ENCODE measurements around the gene ABCD3.

The ABCD3 gene

DNA sequence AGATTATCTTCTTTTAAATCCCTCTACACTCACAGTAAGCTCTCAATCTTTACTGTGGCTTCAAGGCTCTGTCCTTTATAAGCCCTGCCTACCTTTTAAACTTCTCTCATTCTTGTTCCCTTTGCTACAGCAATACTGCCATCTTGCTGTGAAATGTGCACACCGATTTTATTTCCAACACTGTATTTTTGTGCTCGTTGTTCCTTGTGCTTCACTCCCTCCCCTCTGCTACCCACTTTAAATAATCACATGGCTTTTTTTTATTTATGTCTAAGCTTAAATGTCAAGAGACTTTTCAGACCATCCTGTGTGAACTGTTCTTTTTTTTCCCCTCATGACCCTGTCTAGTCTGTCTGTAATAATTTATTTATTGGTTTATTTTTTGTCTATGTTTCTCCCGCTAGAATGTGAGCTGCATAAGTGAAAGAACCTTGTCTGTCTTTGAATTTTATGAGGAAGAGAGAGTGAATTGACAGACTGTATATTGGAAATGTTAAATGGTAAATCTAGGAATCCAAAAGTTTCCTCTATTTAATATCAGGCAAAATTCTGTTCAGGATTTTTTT lies 45.7 kb downstream of the ABCD3 start:
- no peak overlapping the region for H3K4me2 ChIP-seq (ENCODE audit: low read length)
- H3K4me1 ChIP-seq (ENCODE audit: control insufficient read depth, insufficient read depth, low read length): peaks cover 4% of the 10 kb centered on the region
- H3K36me3 ChIP-seq (ENCODE audit: insufficient read depth, low read length): peaks cover 7% of the 10 kb centered on the region
- H3K9me3 ChIP-seq (replicated peaks; ENCODE audit: low read length): no peaks in the 10 kb centered on the region
- H3K4me3 ChIP-seq (ENCODE audit: low read length): no peak overlapping the region
- no peak overlapping the region for H3K9ac ChIP-seq (ENCODE audit: low read depth, low read length)
- no peaks in the 10 kb centered on the region for H3K27me3 ChIP-seq (ENCODE audit: control insufficient read depth, insufficient read depth, low read length)

DNA sequence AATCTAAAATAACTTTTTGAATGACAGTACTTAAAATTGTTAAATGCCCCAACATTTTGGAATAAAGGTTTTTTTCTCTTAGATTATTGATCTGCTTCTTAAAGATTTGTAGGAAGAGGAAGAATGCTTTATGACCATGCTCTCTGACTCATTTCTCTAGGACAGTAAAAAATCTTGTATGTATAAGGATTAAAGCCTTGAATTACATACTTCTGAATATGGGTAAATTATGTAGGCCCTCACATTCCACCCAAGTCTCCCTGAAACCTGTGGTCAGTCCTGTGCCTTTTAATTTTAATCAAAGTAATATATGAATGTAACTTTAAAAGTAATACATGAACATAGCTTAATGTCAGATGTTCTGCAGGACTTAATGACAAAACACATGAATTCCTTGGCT lies 50.5 kb downstream of the ABCD3 start:
- Histone ChIP-seq H3K4me2 (ENCODE audit: low read length) (no peak overlapping the region), H3K4me3 (ENCODE audit: low read length) (no peak overlapping the region), H3K9me3 (replicated peaks; ENCODE audit: low read length) (no peaks in the 10 kb centered on the region), H3K36me3 (ENCODE audit: insufficient read depth, low read length) (peaks cover 3% of the 10 kb centered on the region), H3K9ac (ENCODE audit: low read depth, low read length) (no peak overlapping the region), H3K4me1 (ENCODE audit: control insufficient read depth, insufficient read depth, low read length) (peaks cover 6% of the 10 kb centered on the region), H3K27me3 (ENCODE audit: control insufficient read depth, insufficient read depth, low read length) (no peaks in the 10 kb centered on the region)

DNA sequence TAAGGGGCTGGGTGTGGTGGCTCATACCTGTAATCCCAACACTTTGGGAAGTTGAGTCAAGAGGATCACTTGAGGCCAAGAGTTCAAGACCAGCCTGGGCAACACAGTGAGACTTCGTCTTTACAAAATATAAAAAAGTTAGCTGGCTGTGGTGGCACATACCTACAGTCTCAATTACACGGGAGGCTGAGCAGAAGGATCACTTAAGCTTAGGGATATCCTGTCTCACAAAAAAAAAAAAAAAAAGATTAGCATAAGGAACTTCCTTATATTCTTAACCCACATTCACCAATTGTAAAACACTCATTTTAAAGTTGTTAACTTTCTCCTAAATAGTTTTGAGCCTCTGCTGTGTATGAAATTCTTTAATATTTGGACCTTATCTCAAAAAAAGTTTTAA lies 53.1 kb downstream of the ABCD3 start:
- Histone ChIP-seq H3K4me1 (ENCODE audit: control insufficient read depth, insufficient read depth, low read length) (peaks cover 6% of the 10 kb centered on the region), H3K4me2 (ENCODE audit: low read length) (no peak overlapping the region), H3K4me3 (ENCODE audit: low read length) (no peak overlapping the region), H3K9me3 (replicated peaks; ENCODE audit: low read length) (no peaks in the 10 kb centered on the region), H3K27me3 (ENCODE audit: control insufficient read depth, insufficient read depth, low read length) (no peaks in the 10 kb centered on the region), H3K36me3 (ENCODE audit: insufficient read depth, low read length) (peaks cover 8% of the 10 kb centered on the region), H3K9ac (ENCODE audit: low read depth, low read length) (no peak overlapping the region)

DNA sequence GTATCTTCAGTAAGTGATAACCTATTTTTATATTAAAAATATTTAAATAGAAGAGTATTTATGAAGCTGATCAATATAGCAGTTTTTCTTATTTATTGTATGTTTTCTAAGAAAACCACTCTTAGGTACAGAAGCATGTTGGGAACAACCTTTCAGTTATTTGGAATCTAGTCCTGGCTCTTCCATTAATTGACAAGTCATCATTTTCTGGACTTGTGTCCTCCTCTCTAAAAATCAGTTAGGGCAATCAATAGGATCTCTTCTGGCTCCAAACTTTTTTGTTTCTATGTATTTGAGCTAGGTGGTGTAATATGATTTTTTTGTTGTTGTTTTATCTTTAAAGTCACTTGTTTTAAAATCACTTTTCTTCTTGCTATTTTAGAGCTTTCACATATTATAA lies 57.0 kb downstream of the ABCD3 start:
- H3K4me3 ChIP-seq (ENCODE audit: low read length): no peak overlapping the region
- no peaks in the 10 kb centered on the region for H3K9me3 ChIP-seq (replicated peaks; ENCODE audit: low read length)
- H3K4me2 ChIP-seq (ENCODE audit: low read length): no peak overlapping the region
- peaks cover 8% of the 10 kb centered on the region for H3K36me3 ChIP-seq (ENCODE audit: insufficient read depth, low read length)
- no peaks in the 10 kb centered on the region for H3K27me3 ChIP-seq (ENCODE audit: control insufficient read depth, insufficient read depth, low read length)
- no peaks in the 10 kb centered on the region for H3K4me1 ChIP-seq (ENCODE audit: control insufficient read depth, insufficient read depth, low read length)
- no peak overlapping the region for H3K9ac ChIP-seq (ENCODE audit: low read depth, low read length)

DNA sequence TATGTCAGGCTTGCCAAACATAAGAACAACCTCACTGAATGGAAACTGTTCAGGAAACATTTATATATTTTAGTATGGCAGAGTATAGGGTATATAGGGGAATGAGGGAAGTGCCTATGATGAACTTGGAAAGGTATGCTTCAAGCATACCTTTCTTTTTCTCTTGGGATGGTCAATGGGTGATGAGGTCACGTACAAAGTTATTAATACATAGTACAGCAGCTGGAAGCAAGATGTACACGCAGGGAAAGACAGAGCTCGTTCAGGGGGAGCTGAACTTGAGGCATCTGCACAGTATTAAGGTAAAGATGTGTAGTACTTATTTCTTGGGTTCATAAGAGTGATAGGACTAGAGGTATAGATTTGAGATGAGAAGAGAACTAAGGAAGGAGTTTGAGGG lies 61.5 kb downstream of the ABCD3 start:
- no peaks in the 10 kb centered on the region for H3K9me3 ChIP-seq (replicated peaks; ENCODE audit: low read length)
- H3K4me2 ChIP-seq (ENCODE audit: low read length): no peak overlapping the region
- peaks cover 11% of the 10 kb centered on the region for H3K36me3 ChIP-seq (ENCODE audit: insufficient read depth, low read length)
- no peaks in the 10 kb centered on the region for H3K27me3 ChIP-seq (ENCODE audit: control insufficient read depth, insufficient read depth, low read length)
- no peak overlapping the region for H3K9ac ChIP-seq (ENCODE audit: low read depth, low read length)
- H3K4me1 ChIP-seq (ENCODE audit: control insufficient read depth, insufficient read depth, low read length): no peaks in the 10 kb centered on the region
- H3K4me3 ChIP-seq (ENCODE audit: low read length): no peak overlapping the region

DNA sequence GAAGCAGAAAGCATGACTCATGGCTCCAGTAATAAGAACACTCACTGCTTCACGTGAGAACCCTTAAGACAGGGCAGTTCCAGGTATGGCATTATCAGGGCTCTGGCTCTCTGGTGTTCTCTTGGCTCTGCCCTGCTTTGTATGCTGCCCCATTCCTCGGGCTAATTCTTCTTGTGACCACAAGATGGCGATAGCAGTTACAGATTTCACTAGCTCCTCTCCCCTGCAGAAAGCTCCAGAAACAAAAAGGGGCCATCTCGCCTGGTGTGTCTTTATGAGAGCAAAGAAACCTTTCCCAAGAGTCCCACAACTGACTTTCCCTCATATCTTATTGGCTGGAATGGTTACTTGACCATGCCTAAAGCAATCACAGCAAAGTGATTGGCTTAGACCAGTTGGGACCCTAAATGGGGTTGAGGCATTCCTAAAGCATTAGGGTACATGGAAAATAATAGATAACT lies 63.3 kb downstream of the ABCD3 start:
- no peak overlapping the region for H3K4me3 ChIP-seq (ENCODE audit: low read length)
- peaks cover 6% of the 10 kb centered on the region for H3K36me3 ChIP-seq (ENCODE audit: insufficient read depth, low read length)
- H3K9me3 ChIP-seq (replicated peaks; ENCODE audit: low read length): no peaks in the 10 kb centered on the region

DNA sequence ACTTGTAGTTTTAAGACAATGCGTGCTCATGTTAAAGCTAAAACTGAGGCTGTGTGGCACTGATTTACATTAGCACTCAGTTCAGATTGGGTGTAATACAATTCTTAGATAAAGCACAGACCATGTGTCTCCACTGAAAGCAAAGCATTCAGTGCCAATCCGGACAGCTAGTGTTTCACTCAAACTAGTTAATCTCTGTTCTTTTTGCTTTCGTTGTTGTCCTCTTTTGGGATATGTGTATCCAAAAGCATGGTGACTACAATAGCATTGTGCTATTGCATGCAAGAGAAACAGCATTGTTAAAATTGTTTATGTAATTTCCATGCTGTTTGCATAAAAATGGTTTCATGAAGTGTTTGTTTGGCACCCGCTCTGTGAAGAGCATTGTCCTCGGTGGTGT lies 68.8 kb downstream of the ABCD3 start:
- Histone ChIP-seq H3K4me1 (ENCODE audit: control insufficient read depth, insufficient read depth, low read length) (no peaks in the 10 kb centered on the region), H3K4me3 (ENCODE audit: low read length) (no peak overlapping the region), H3K9me3 (replicated peaks; ENCODE audit: low read length) (no peaks in the 10 kb centered on the region), H3K36me3 (ENCODE audit: insufficient read depth, low read length) (peaks cover 9% of the 10 kb centered on the region), H3K4me2 (ENCODE audit: low read length) (no peak overlapping the region), H3K27me3 (ENCODE audit: control insufficient read depth, insufficient read depth, low read length) (no peaks in the 10 kb centered on the region), H3K9ac (ENCODE audit: low read depth, low read length) (no peak overlapping the region)

More for the DNA sequence above, 63.3 kb downstream of the ABCD3 start:
- Histone ChIP-seq H3K27me3 (ENCODE audit: control insufficient read depth, insufficient read depth, low read length) (no peaks in the 10 kb centered on the region), H3K9ac (ENCODE audit: low read depth, low read length) (no peak overlapping the region), H3K4me1 (ENCODE audit: control insufficient read depth, insufficient read depth, low read length) (no peaks in the 10 kb centered on the region), H3K4me2 (ENCODE audit: low read length) (no peak overlapping the region)

DNA sequence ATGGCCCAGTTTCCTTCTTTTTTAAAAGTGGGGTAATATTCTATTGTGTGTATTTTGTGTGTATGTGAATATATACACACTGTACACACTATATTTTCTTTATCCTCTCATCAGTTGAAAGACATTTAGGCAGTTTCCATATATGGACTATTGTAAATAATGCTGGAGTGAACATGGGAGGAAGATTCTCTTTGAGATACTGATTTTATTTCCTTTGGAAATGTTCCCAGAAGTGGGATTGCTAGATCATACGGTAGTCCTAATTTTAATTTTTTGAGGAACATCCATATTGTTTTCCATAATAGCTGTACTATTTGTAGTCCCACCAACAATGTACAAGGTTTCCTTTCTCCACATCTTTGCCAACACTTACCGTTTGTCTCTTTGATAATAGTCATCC lies 72.4 kb downstream of the ABCD3 start:
- H3K9ac ChIP-seq (ENCODE audit: low read depth, low read length): no peak overlapping the region
- no peaks in the 10 kb centered on the region for H3K4me1 ChIP-seq (ENCODE audit: control insufficient read depth, insufficient read depth, low read length)
- no peaks in the 10 kb centered on the region for H3K27me3 ChIP-seq (ENCODE audit: control insufficient read depth, insufficient read depth, low read length)
- H3K36me3 ChIP-seq (ENCODE audit: insufficient read depth, low read length): peaks cover 4% of the 10 kb centered on the region
- no peak overlapping the region for H3K4me2 ChIP-seq (ENCODE audit: low read length)
- no peak overlapping the region for H3K4me3 ChIP-seq (ENCODE audit: low read length)
- no peaks in the 10 kb centered on the region for H3K9me3 ChIP-seq (replicated peaks; ENCODE audit: low read length)

DNA sequence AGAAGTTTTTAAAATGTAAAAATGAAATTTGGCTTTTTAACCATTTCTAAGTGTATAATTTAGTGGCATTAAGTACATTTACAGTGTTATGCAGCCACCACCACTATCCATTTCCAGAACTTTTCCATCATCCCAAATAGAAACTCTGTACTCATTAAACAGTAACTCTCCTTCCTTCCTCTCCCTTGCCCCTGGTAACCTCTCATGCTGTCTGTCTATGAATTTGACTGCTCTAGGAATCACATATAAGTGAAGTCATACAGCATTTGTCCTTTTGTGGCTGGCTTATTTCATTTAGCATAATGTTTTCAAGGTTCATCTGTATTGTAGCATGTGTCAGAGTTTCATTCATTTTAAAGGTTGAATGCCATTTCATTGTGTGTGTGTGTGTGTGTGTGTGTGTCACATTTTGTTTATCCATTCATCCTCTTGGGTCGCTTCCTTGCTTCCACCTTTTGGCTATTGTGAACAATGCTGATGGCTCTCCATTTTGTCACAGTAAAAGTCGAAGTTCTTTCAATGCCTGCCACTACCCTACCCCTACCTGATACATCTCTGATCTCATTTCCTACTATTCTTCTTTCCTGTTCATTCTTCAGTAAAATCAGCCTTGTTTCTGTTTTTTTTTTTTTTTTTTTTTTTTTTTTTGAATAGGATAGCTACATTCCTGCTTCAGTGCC lies 78.0 kb downstream of the ABCD3 start:
- no peaks in the 10 kb centered on the region for H3K4me1 ChIP-seq (ENCODE audit: control insufficient read depth, insufficient read depth, low read length)
- peaks cover 14% of the 10 kb centered on the region for H3K36me3 ChIP-seq (ENCODE audit: insufficient read depth, low read length)
- H3K4me3 ChIP-seq (ENCODE audit: low read length): no peak overlapping the region
- no peak overlapping the region for H3K4me2 ChIP-seq (ENCODE audit: low read length)
- no peaks in the 10 kb centered on the region for H3K27me3 ChIP-seq (ENCODE audit: control insufficient read depth, insufficient read depth, low read length)
- no peak overlapping the region for H3K9ac ChIP-seq (ENCODE audit: low read depth, low read length)
- no peaks in the 10 kb centered on the region for H3K9me3 ChIP-seq (replicated peaks; ENCODE audit: low read length)

DNA sequence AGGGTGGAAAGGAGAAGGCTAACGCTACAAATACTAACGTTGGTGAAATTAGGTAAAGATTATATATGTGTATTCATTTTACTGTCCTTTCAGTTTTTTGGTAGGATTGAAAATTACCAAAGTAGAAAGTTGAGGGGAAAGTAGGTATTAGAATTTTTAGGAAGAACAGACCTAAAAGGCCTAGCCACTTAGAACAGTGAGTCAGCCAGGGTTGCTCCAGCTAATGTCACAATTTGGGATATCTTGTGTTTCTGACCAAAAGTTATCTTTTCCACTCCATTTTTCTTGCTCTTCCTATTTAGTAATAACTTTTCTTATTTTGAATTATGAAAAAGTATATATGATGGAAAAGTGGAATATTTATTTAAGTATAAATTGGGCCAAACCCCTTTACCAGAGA lies 83.2 kb downstream of the ABCD3 start:
- H3K4me2 ChIP-seq (ENCODE audit: low read length): no peak overlapping the region
- no peaks in the 10 kb centered on the region for H3K27me3 ChIP-seq (ENCODE audit: control insufficient read depth, insufficient read depth, low read length)
- no peak overlapping the region for H3K9ac ChIP-seq (ENCODE audit: low read depth, low read length)
- H3K4me3 ChIP-seq (ENCODE audit: low read length): no peak overlapping the region
- no peaks in the 10 kb centered on the region for H3K9me3 ChIP-seq (replicated peaks; ENCODE audit: low read length)
- no peaks in the 10 kb centered on the region for H3K4me1 ChIP-seq (ENCODE audit: control insufficient read depth, insufficient read depth, low read length)
- H3K36me3 ChIP-seq (ENCODE audit: insufficient read depth, low read length): peaks cover 18% of the 10 kb centered on the region

DNA sequence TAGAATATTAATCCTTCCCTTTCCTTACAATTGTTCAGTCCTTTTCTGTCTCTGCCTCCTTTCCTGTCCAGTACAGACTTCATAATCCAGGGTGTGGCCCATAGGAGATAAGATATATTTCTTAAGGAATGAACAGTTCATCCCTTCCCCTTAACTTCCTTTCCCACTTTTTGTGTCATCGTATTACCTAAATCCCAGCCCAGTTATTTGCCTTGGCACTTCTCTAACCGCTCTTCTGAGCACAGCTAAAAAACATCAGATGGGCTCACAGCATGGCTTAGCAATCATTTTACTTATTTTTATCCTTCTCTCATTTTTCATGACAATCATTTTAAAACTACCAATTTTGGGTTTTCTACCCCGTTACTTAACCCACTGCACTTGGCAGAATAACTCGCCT lies 83.7 kb downstream of the ABCD3 start:
- Histone ChIP-seq H3K9me3 (replicated peaks; ENCODE audit: low read length) (no peaks in the 10 kb centered on the region), H3K4me2 (ENCODE audit: low read length) (no peak overlapping the region), H3K9ac (ENCODE audit: low read depth, low read length) (no peak overlapping the region), H3K27me3 (ENCODE audit: control insufficient read depth, insufficient read depth, low read length) (no peaks in the 10 kb centered on the region), H3K4me1 (ENCODE audit: control insufficient read depth, insufficient read depth, low read length) (no peaks in the 10 kb centered on the region), H3K4me3 (ENCODE audit: low read length) (no peak overlapping the region), H3K36me3 (ENCODE audit: insufficient read depth, low read length) (peaks cover 19% of the 10 kb centered on the region)

DNA sequence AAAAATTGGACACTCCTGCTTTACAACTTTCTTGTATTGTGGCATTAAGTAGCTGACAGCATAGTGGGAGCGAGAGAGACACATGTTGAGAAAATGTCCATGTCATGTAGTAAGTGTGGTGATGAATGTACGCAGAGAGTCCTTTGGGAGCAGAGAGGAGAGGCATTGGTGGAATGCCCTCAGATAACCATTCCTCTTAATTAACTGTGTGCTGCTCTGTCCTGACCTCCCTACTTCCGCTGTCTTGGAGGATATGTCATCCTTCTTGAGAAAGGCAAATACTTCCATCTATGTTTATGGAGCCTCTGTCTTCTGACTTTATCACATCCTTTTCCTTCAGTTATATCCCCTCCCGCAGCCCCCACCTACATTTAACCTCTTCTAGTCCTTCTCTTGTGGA lies 85.0 kb downstream of the ABCD3 start:
- Histone ChIP-seq H3K36me3 (ENCODE audit: insufficient read depth, low read length) (peaks cover 19% of the 10 kb centered on the region), H3K9ac (ENCODE audit: low read depth, low read length) (no peak overlapping the region), H3K4me1 (ENCODE audit: control insufficient read depth, insufficient read depth, low read length) (no peaks in the 10 kb centered on the region), H3K9me3 (replicated peaks; ENCODE audit: low read length) (no peaks in the 10 kb centered on the region), H3K4me3 (ENCODE audit: low read length) (no peak overlapping the region), H3K27me3 (ENCODE audit: control insufficient read depth, insufficient read depth, low read length) (no peaks in the 10 kb centered on the region), H3K4me2 (ENCODE audit: low read length) (no peak overlapping the region)
